Spinal cord (tissue), 10 donors: ENCODE results near the gene COL4A3. TPM values are rescaled to one million over a fixed set of nuclear protein-coding genes. Genes with fewer than 3 reads are reported as not detected.

Experiments used
- DNase-seq, 6 donors: peaks; one replicate each; pipeline versions ENCODE4 v3.0.0 to v3.0.0-alpha.2; 2013 to 2015; ENCODE audit warnings: low spot score in 6 of 6, low read depth in 4 of 6
- H3K27ac ChIP-seq: one replicate; pipeline ENCODE4 v1.5.1; 2013; ENCODE audit warnings: low read depth, low read length, control low read depth
- H3K27me3 ChIP-seq: one replicate; pipeline ENCODE4 v1.6.1; 2013; ENCODE audit warnings: low read length; ENCODE audit not compliant: control insufficient read depth, insufficient read depth
- H3K36me3 ChIP-seq: one replicate; pipeline ENCODE4 v1.6.1; 2013; ENCODE audit warnings: low read length; ENCODE audit not compliant: control insufficient read depth, insufficient read depth
- H3K4me1 ChIP-seq: one replicate; pipeline ENCODE4 v1.6.1; 2013; ENCODE audit warnings: low read length; ENCODE audit not compliant: control insufficient read depth, insufficient read depth
- H3K4me3 ChIP-seq: one replicate; pipeline ENCODE4 v1.5.1; 2013; ENCODE audit warnings: low read depth, low read length, control low read depth
- H3K9me3 ChIP-seq: one replicate; pipeline ENCODE4 v1.6.1; 2013; ENCODE audit warnings: low read length; ENCODE audit not compliant: control insufficient read depth, insufficient read depth
- WGBS: methylation state at CpG from one replicate; pipeline ENCODE4 v1.1.5; 2013; ENCODE audit warnings: missing lambda C conversion rate; ENCODE audit not compliant: insufficient coverage; 5-methylcytosine and 5-hydroxymethylcytosine counted together
- polyA plus RNA-seq, 2 donors: library from polyadenylated mRNA; unstranded; fragments of 120-200 nt; gene quantifications; one replicate each; pipeline ENCODE4 v1.2.1, GENCODE V29; 2013; ENCODE audit not compliant: insufficient read length in 2 of 2
- total RNA-seq, 2 donors: library from RNA; depleted of rRNA in 1 of 2; stranded (reverse); fragments of 120-200 nt in 1 of 2; fragments of >200 nt in 1 of 2; gene quantifications; one replicate each; pipeline versions ENCODE4 v1.2.3 to v1.2.4, GENCODE V29; 2013 to 2014
- donor health status: healthy.

Gene COL4A3
- total and polyA plus RNA-seq, 4 donors: 1.3 to 2.2 (median 1.8) TPM

GRCh38 chr2:227308784-227309183 is 144.4 kb downstream of the COL4A3 start:
- no peaks in the 10 kb centered on the region for H3K9me3 ChIP-seq
- 83% methylated on average over 1 of the region's 4 CpGs for WGBS
- H3K4me3 ChIP-seq: no peak overlapping the region
- H3K4me1 ChIP-seq: no peaks in the 10 kb centered on the region
- H3K27me3 ChIP-seq: no peaks in the 10 kb centered on the region
- DNase-seq: peak in 1 of 6 donors; percentile 6
- H3K27ac ChIP-seq: no peak overlapping the region
- H3K36me3 ChIP-seq: no peaks in the 10 kb centered on the region

GRCh38 chr2:227310756-227311110 is 146.3 kb downstream of the COL4A3 start:
- H3K27me3 ChIP-seq: no peaks in the 10 kb centered on the region
- no peak for DNase-seq
- H3K36me3 ChIP-seq: no peaks in the 10 kb centered on the region
- H3K9me3 ChIP-seq: no peaks in the 10 kb centered on the region
- H3K4me3 ChIP-seq: no peak overlapping the region
- 88% methylated on average over 3 of the region's 4 CpGs for WGBS
- no peak overlapping the region for H3K27ac ChIP-seq
- no peaks in the 10 kb centered on the region for H3K4me1 ChIP-seq

- Histone ChIP-seq H3K4me1 (no peaks in the 10 kb centered on the region), H3K27ac (no peak overlapping the region), H3K9me3 (no peaks in the 10 kb centered on the region), H3K36me3 (no peaks in the 10 kb centered on the region), H3K27me3 (no peaks in the 10 kb centered on the region), H3K4me3 (no peak overlapping the region)
- no peak for DNase-seq
- 100% methylated on average over 2 of the region's 5 CpGs for WGBS
Observed at GRCh38 chr2:227311861-227312506, 147.6 kb downstream of the COL4A3 start.

GRCh38 chr2:227312579-227312978 is 148.2 kb downstream of the COL4A3 start:
- H3K9me3 ChIP-seq: no peaks in the 10 kb centered on the region
- H3K36me3 ChIP-seq: no peaks in the 10 kb centered on the region
- H3K4me3 ChIP-seq: no peak overlapping the region
- H3K4me1 ChIP-seq: no peaks in the 10 kb centered on the region
- WGBS: no CpG with 5 or more reads among the region's 2 CpGs
- no peak overlapping the region for H3K27ac ChIP-seq
- H3K27me3 ChIP-seq: no peaks in the 10 kb centered on the region
- DNase-seq: no peak

- no peaks in the 10 kb centered on the region for H3K4me1 ChIP-seq
- no peak overlapping the region for H3K4me3 ChIP-seq
- no peaks in the 10 kb centered on the region for H3K36me3 ChIP-seq
- 100% methylated on average over 1 of the region's 1 CpG for WGBS
- no peaks in the 10 kb centered on the region for H3K27me3 ChIP-seq
- H3K9me3 ChIP-seq: no peaks in the 10 kb centered on the region
- no peak overlapping the region for H3K27ac ChIP-seq
- DNase-seq: no peak
Observed at GRCh38 chr2:227313310-227313709, 148.9 kb downstream of the COL4A3 start.

GRCh38 chr2:227317834-227318233 is 153.4 kb downstream of the COL4A3 start:
- H3K36me3 ChIP-seq: peaks cover 6% of the 10 kb centered on the region
- no peak overlapping the region for H3K27ac ChIP-seq
- DNase-seq: no peak
- WGBS: no CpG with 5 or more reads among the region's 2 CpGs
- H3K9me3 ChIP-seq: peaks cover under 1% of the 10 kb centered on the region
- no peak overlapping the region for H3K4me3 ChIP-seq
- no peaks in the 10 kb centered on the region for H3K27me3 ChIP-seq
- H3K4me1 ChIP-seq: no peaks in the 10 kb centered on the region

GRCh38 chr2:227320305-227321094 is 156.1 kb downstream of the COL4A3 start:
- Histone ChIP-seq H3K36me3 (peaks cover 6% of the 10 kb centered on the region), H3K4me1 (no peaks in the 10 kb centered on the region), H3K4me3 (no peak overlapping the region), H3K9me3 (peaks cover 1% of the 10 kb centered on the region), H3K27me3 (no peaks in the 10 kb centered on the region), H3K27ac (no peak overlapping the region)
- no peak for DNase-seq
- WGBS: 94% methylated on average over 33 of the region's 33 CpGs

- H3K4me1 ChIP-seq: no peaks in the 10 kb centered on the region
- no peak for DNase-seq
- H3K27me3 ChIP-seq: no peaks in the 10 kb centered on the region
- H3K4me3 ChIP-seq: no peak overlapping the region
- H3K27ac ChIP-seq: no peak overlapping the region
- peaks cover 6% of the 10 kb centered on the region for H3K36me3 ChIP-seq
- WGBS: 98% methylated on average over 5 of the region's 5 CpGs
- peaks cover 1% of the 10 kb centered on the region for H3K9me3 ChIP-seq
Observed at GRCh38 chr2:227322530-227323205, 158.2 kb downstream of the COL4A3 start.

- no peaks in the 10 kb centered on the region for H3K27me3 ChIP-seq
- H3K9me3 ChIP-seq: peaks cover 1% of the 10 kb centered on the region
- no peak overlapping the region for H3K4me3 ChIP-seq
- DNase-seq: no peak
- no peak overlapping the region for H3K27ac ChIP-seq
- peaks cover 6% of the 10 kb centered on the region for H3K36me3 ChIP-seq
- peaks cover 5% of the 10 kb centered on the region for H3K4me1 ChIP-seq
- 91% methylated on average over 1 of the region's 4 CpGs for WGBS
Observed at GRCh38 chr2:227323818-227324217, 159.4 kb downstream of the COL4A3 start.
